K562 (cell line): ENCODE measurements around the gene MAGEB1. TPM values are rescaled to one million over a fixed set of nuclear protein-coding genes. Genes with fewer than 3 reads are reported as not detected.

Experiments
- ATAC-seq: fragments of 200-7000 bp; cut with Tn5 transposase; 3 replicates; pipeline ENCODE4 v1.9.1; 2020; ENCODE audit warnings: moderate library complexity
- BruUV-seq: library from RNA; stranded (reverse); fragments of 400-500 nt; replicated peaks from 2 replicates; lab custom pipeline; 2021; lab: Mats Ljungman, UMichigan
- CTCF ChIA-PET: fragments of 300-600 bp; formaldehyde crosslinking; extraction: SDS; loops from one replicate; lab custom pipeline; 2021; ENCODE audit warnings: low intra/inter-chr PET ratio; lab: Yijun Ruan, JAX
- POLR2A ChIA-PET: fragments of 300-600, 350-650 bp; sonication (Branson Sonifier 250); formaldehyde crosslinking; extraction: SDS; loops from one replicate; lab custom pipeline; 2021; ENCODE audit warnings: antibody characterized with exemption, inconsistent platforms; lab: Yijun Ruan, JAX
- DNase-seq, 4 experiments: peaks; one replicate each; pipeline versions ENCODE4 v3.0.0 to v3.0.0-alpha.2; 2011 to 2018; ENCODE audit warnings: low spot score in 3 of 4, mixed read lengths in 3 of 4; ENCODE audit errors: extremely low read depth in 1 of 4
- FAIRE-seq: peaks from 2 replicates; lab custom pipeline; 2011; peaks lifted over from hg19 to GRCh38; lab: Jason Lieb, UNC
- H2AFZ ChIP-seq: 2 replicates; pipeline ENCODE4 v1.6.0; 2011; ENCODE audit warnings: low read depth, low read length, control low read depth, inconsistent platforms
- H3K27ac ChIP-seq: fragments of 200-600 bp; 3 replicates; pipeline ENCODE4 v1.8.0; 2011; ENCODE audit warnings: low read depth, mild to moderate bottlenecking, control low read depth, inconsistent platforms, low read length, moderate library complexity, mixed read lengths; ENCODE audit errors: extremely low read depth
- H3K27me3 ChIP-seq, 2 experiments: fragments of 300-600 bp in 1 of 2; 2 replicates in 1 of 2; 3 replicates in 1 of 2; pipeline versions ENCODE4 v1.6.0 to v1.8.0; 2011; ENCODE audit warnings: inconsistent platforms in 2 of 2, low read length in 2 of 2, mild to moderate bottlenecking in 1 of 2, mixed read lengths in 1 of 2, moderate library complexity in 1 of 2; ENCODE audit not compliant: control insufficient read depth in 2 of 2, insufficient read depth in 2 of 2
- H3K36me3 ChIP-seq: fragments of 300-600 bp; 3 replicates; pipeline ENCODE4 v1.8.0; 2011; ENCODE audit warnings: mild to moderate bottlenecking, low read length, inconsistent platforms; ENCODE audit not compliant: control insufficient read depth, insufficient read depth
- H3K4me1 ChIP-seq, 2 experiments: fragments of 200-600 bp in 1 of 2; replicated peaks in 1 of 2; 2 replicates in 1 of 2; 3 replicates in 1 of 2; pipeline versions ENCODE4 v1.5.1 to v1.8.0; 2011; ENCODE audit warnings: inconsistent platforms in 2 of 2, low read length in 2 of 2, mild to moderate bottlenecking in 1 of 2, mixed read lengths in 1 of 2, moderate library complexity in 1 of 2; ENCODE audit not compliant: control insufficient read depth in 2 of 2, insufficient read depth in 2 of 2
- H3K4me2 ChIP-seq: 2 replicates; pipeline ENCODE4 v1.6.1; 2011; ENCODE audit warnings: low read length, control low read depth, inconsistent platforms, mixed read lengths; ENCODE audit not compliant: insufficient read depth
- H3K4me3 ChIP-seq: fragments of 200-600 bp; sonication (generic), shearing (Covaris generic); 2 replicates; pipeline ENCODE4 v1.5.1; 2016; ENCODE audit warnings: control low read depth, inconsistent platforms
- H3K79me2 ChIP-seq: fragments of 200-600 bp; 3 replicates; pipeline ENCODE4 v1.8.0; 2011; ENCODE audit warnings: low read length, inconsistent platforms; ENCODE audit not compliant: control insufficient read depth, insufficient read depth
- H3K9ac ChIP-seq, 2 experiments: 2 replicates each; pipeline versions ENCODE4 v1.6.0 to v1.6.1; 2011; ENCODE audit warnings: low read depth in 2 of 2, low read length in 2 of 2, control low read depth in 1 of 2, inconsistent platforms in 1 of 2, mild to moderate bottlenecking in 1 of 2, mixed read lengths in 1 of 2; ENCODE audit not compliant: insufficient read depth in 1 of 2
- H3K9me1 ChIP-seq: one replicate; pipeline ENCODE4 v1.6.0; 2011; ENCODE audit warnings: inconsistent platforms, mild to moderate bottlenecking, low read length, moderate library complexity; ENCODE audit not compliant: control insufficient read depth, insufficient read depth
- H3K9me3 ChIP-seq: replicated peaks from 2 replicates; pipeline ENCODE4 v1.5.1; 2011; ENCODE audit warnings: low read depth, low read length, inconsistent platforms; ENCODE audit not compliant: control insufficient read depth, insufficient read depth
- H4K20me1 ChIP-seq: replicated peaks from 2 replicates; pipeline ENCODE4 v1.6.1; 2011; ENCODE audit warnings: low read length, inconsistent platforms, mixed read lengths; ENCODE audit not compliant: control insufficient read depth, insufficient read depth
- C11orf30 ChIP-seq: fragments of 450-650 bp; IDR thresholded peaks from 2 replicates; pipeline ENCODE4 v1.6.1; 2016; ENCODE audit warnings: low read depth, mild to moderate bottlenecking
- ETV6 ChIP-seq, 3 experiments: fragments of 150-350 bp in 1 of 3; sonication (generic) in 1 of 3; formaldehyde crosslinking in 1 of 3; IDR thresholded peaks; 2 replicates each; pipeline versions ENCODE4 v1.6.1 to v1.8.0; 2014 to 2022; ENCODE audit warnings: borderline replicate concordance in 2 of 3, low read depth in 2 of 3, antibody characterized with exemption in 1 of 3, low read length in 1 of 3, mild to moderate bottlenecking in 1 of 3, missing genetic modification reagents in 1 of 3
- FOXP4 ChIP-seq: sonication (generic); formaldehyde crosslinking; IDR thresholded peaks from 2 replicates; pipeline ENCODE4 v1.8.0; 2022; ENCODE audit warnings: mild to moderate bottlenecking, missing genetic modification reagents, borderline replicate concordance
- IFI16 ChIP-seq: fragments of 250-450 bp; sonication (Bioruptor Pico); IDR thresholded peaks from 2 replicates; pipeline ENCODE4 v2.1.2; 2022; ENCODE audit warnings: mild to moderate bottlenecking, inconsistent platforms
- RAD21 ChIP-seq, 2 experiments: fragments of 250-450 bp in 1 of 2; fragments of 450-650 bp in 1 of 2; sonication (Bioruptor Pico) in 1 of 2; formaldehyde crosslinking in 1 of 2; IDR thresholded peaks in 1 of 2; conservative IDR thresholded peaks in 1 of 2; 2 replicates each; pipeline versions ENCODE4 v1.4.0 to v1.8.0; 2020 to 2022; ENCODE audit warnings: mild to moderate bottlenecking in 2 of 2, moderate library complexity in 1 of 2
- ZKSCAN8 ChIP-seq: fragments of 200-800 bp; sonication (Bioruptor generic); IDR thresholded peaks from 2 replicates; pipeline ENCODE4 v1.6.1; 2016; ENCODE audit warnings: missing genetic modification characterization, missing compliant biosample characterization
- ZNF140 ChIP-seq: fragments of 250-450 bp; sonication (Bioruptor Pico); IDR thresholded peaks from 2 replicates; pipeline ENCODE4 v1.8.0; 2021; ENCODE audit warnings: moderate library complexity, mild to moderate bottlenecking, inconsistent platforms
- WGBS: fragments of 100-300 bp; shearing (Covaris generic); methylation state at CpG from one replicate; pipeline ENCODE4 v1.1.6; 2016; ENCODE audit warnings: low coverage, mixed read lengths; ENCODE audit not compliant: insufficient coverage; ENCODE audit errors: missing lambda C conversion rate; 5-methylcytosine and 5-hydroxymethylcytosine counted together
- in situ Hi-C: fragments of 300-500 bp; cut with MboI; formaldehyde crosslinking; loops from 4 replicates; pipeline ENCODE4 v1.15.0; 2018; ENCODE audit warnings: inconsistent platforms, mixed read lengths
- intact Hi-C: fragments of 100-400 bp; cut with micrococcal nuclease; formaldehyde crosslinking; loops from 2 replicates; pipeline ENCODE4 v1.14.2; 2022
- polyA plus RNA-seq, 8 experiments: library from polyadenylated mRNA; depleted of rRNA in 4 of 8; stranded (reverse) in 5 of 8; unstranded in 3 of 8; fragments of >200 nt; fragmentation: Nextera tagmentation in 2 of 8; fragmentation: Illumina TruSeq in 1 of 8; extraction: Ambion mirVana in 2 of 8; extraction: Trizol in 1 of 8; gene quantifications; 2 replicates each; pipeline versions ENCODE4 v1.2.1 to v1.2.3, GENCODE V29; 2011 to 2014; ENCODE audit warnings: inconsistent platforms in 1 of 8, missing spikeins in 1 of 8
- total RNA-seq, 7 experiments: library from RNA; depleted of rRNA in 6 of 7; stranded (reverse); fragments of >200 nt in 6 of 7; fragmentation: Illumina TruSeq in 2 of 7; extraction: Trizol in 2 of 7; gene quantifications; 2 replicates each; pipeline versions ENCODE4 v1.2.1 to v1.2.3, GENCODE V29; 2011 to 2021; ENCODE audit warnings: low replicate concordance in 1 of 7

The MAGEB1 gene
- total and polyA plus RNA-seq, 9 of the 15 experiments (the other 6 are each of a cell fraction or from before 2014, with no cell fraction given), result 32.6 to 100 (median 43.4) TPM

- intact Hi-C loops (loop anchor here (5.0 kb wide), 2 partner anchors 67 to 73 kb away; no protein-coding TSS in a partner anchor), in situ Hi-C loops (no loop called here)
- no TSS peak for BruUV-seq
- ATAC-seq, result peak; percentile 97
- FAIRE-seq, result peak; percentile 99
- Histone ChIP-seq H3K4me1 (peaks cover 8 to 12% of the 10 kb centered on the region in 2 experiments), H3K9me3 (no peaks in the 10 kb centered on the region), H3K9me1 (no peaks in the 10 kb centered on the region), H3K9ac (peak within 1 kb of the TSS; percentile 82 to 88), H3K36me3 (peaks cover 19% of the 10 kb centered on the region; the same call in 2 of the 3 replicates), H3K4me3 (peak within 1 kb of the TSS; percentile 57), H3K79me2 (peaks cover 22% of the 10 kb centered on the region), H2AFZ (peak within 1 kb of the TSS; percentile 95), H4K20me1 (no peaks in the 10 kb centered on the region), H3K27ac (peak within 1 kb of the TSS; percentile 92), H3K4me2 (peak within 1 kb of the TSS; percentile 97), H3K27me3 (no peaks in the 10 kb centered on the region)
- 0% methylated on average over 17 of the region's 29 CpGs for WGBS
- peak; percentile 84 to 89 (median 84) for DNase-seq
- POLR2A ChIA-PET, result no interaction called here
- CTCF ChIA-PET, result no interaction called here
- TF ChIP-seq IFI16 (CRISPR knock-in tag) (no peak), ETV6 (IDR thresholded peaks at IDR 0.05; ENCODE audit: borderline replicate concordance in 1 of 2, low read depth in 2 of 2, low read length in 1 of 2) (peak in 1 of 2 experiments; percentile 45; a peak in 1 of 4 replicates), ETV6 (CRISPR knock-in tag; IDR thresholded peaks at IDR 0.05; ENCODE audit: borderline replicate concordance) (no peak), ZNF140 (no peak), ZKSCAN8 (CRISPR knock-in tag) (no peak), C11orf30 (0 out of 2 replicates have a peak, but pooled peaks have one; percentile 24), RAD21 (CRISPR knock-in tag; conservative IDR thresholded peaks at IDR 0.05 in 1 of 2, IDR thresholded peaks at IDR 0.05 in 1 of 2) (peak; percentile 28 to 35; a peak in 2 of 4 replicates), FOXP4 (CRISPR knock-in tag) (no peak)
Measured at GRCh38 chrX:30215357-30215843, 31.5 kb upstream of the MAGEB1 start, which contains the start of gene MAGEB2. Gene MAGEB2 (plus strand): TSS chrX:30215563. CDS start chrX:30218581, 3,018 bp downstream.
